GM18951 (cell line): ENCODE data around the gene MFAP3.

ENCODE experiments used
- POLR2A ChIP-seq: IDR thresholded peaks from 4 replicates; pipeline ENCODE4 v1.6.1; 2011; ENCODE audit warnings: mild to moderate bottlenecking; ENCODE audit not compliant: insufficient read length, insufficient read depth; ENCODE audit errors: extremely low read depth
- in situ Hi-C: fragments of 300-500 bp; cut with MboI; formaldehyde crosslinking; loops from one replicate; pipeline ENCODE4 v1.12.0; 2022; ENCODE audit warnings: low sequenced_read_pairs, mixed read lengths, inconsistent platforms; ENCODE audit not compliant: unreplicated experiment

Gene MFAP3

GRCh38 chr5:154034944-154035343 is 3.8 kb upstream of the MFAP3 start:
- no peak for TF ChIP-seq POLR2A
- in situ Hi-C loops, result no loop called here

GRCh38 chr5:154038261-154038706 is 483 bp upstream of the MFAP3 start:
- TF ChIP-seq POLR2A, result no peak
- in situ Hi-C loops, result no loop called here

GRCh38 chr5:154039458-154039829 is 677 bp downstream of the MFAP3 start:
- in situ Hi-C loops, result no loop called here
- TF ChIP-seq POLR2A, result no peak

GRCh38 chr5:154042766-154043165 is 4.0 kb downstream of the MFAP3 start:
- TF ChIP-seq POLR2A, result no peak
- in situ Hi-C loops, result no loop called here

GRCh38 chr5:154044099-154044498 is 5.3 kb downstream of the MFAP3 start:
- TF ChIP-seq POLR2A, result no peak
- in situ Hi-C loops, result no loop called here

- TF ChIP-seq POLR2A, result no peak
- in situ Hi-C loops, result no loop called here
These were observed 5.8 kb downstream of the MFAP3 start for GRCh38 chr5:154044581-154044980.

- in situ Hi-C loops, result no loop called here
- TF ChIP-seq POLR2A, result no peak
These were observed 7.7 kb downstream of the MFAP3 start for GRCh38 chr5:154046486-154046885.

GRCh38 chr5:154047324-154047723 is 8.6 kb downstream of the MFAP3 start:
- in situ Hi-C loops, result no loop called here
- TF ChIP-seq POLR2A, result no peak

- in situ Hi-C loops, result no loop called here
- TF ChIP-seq POLR2A, result no peak
These were observed 10.9 kb downstream of the MFAP3 start for GRCh38 chr5:154049636-154050035.

- in situ Hi-C loops, result no loop called here
- TF ChIP-seq POLR2A, result no peak
These were observed 14.7 kb downstream of the MFAP3 start for GRCh38 chr5:154053468-154053867.

- in situ Hi-C loops, result no loop called here
- no peak for TF ChIP-seq POLR2A
These were observed 16.4 kb downstream of the MFAP3 start for GRCh38 chr5:154055201-154055600.

GRCh38 chr5:154058055-154059038 is 19.6 kb downstream of the MFAP3 start:
- in situ Hi-C loops, result no loop called here
- TF ChIP-seq POLR2A, result no peak

- TF ChIP-seq POLR2A, result no peak
- in situ Hi-C loops, result no loop called here
These were observed 20.3 kb downstream of the MFAP3 start for GRCh38 chr5:154059039-154059430.

- in situ Hi-C loops, result no loop called here
- no peak for TF ChIP-seq POLR2A
These were observed 20.8 kb downstream of the MFAP3 start for GRCh38 chr5:154059583-154059982.
